Retinal pigment epithelial cell (primary cell): ENCODE data around the gene PRDM16.

Experiments
- DNase-seq: peaks from one replicate; pipeline ENCODE4 v3.0.0-alpha.2; 2010; ENCODE audit warnings: low read depth
- H3K4me3 ChIP-seq: 2 replicates; pipeline ENCODE4 v1.5.1; 2011; ENCODE audit warnings: mild to moderate bottlenecking, low read length, control low read depth, moderate library complexity
- TF ChIP-seq, protein P1 (sequence below): conservative IDR thresholded peaks from 2 replicates; pipeline ENCODE4 v1.5.1; 2011; ENCODE audit warnings: low read depth, low read length, control low read depth, inconsistent platforms

Gene PRDM16

DNA sequence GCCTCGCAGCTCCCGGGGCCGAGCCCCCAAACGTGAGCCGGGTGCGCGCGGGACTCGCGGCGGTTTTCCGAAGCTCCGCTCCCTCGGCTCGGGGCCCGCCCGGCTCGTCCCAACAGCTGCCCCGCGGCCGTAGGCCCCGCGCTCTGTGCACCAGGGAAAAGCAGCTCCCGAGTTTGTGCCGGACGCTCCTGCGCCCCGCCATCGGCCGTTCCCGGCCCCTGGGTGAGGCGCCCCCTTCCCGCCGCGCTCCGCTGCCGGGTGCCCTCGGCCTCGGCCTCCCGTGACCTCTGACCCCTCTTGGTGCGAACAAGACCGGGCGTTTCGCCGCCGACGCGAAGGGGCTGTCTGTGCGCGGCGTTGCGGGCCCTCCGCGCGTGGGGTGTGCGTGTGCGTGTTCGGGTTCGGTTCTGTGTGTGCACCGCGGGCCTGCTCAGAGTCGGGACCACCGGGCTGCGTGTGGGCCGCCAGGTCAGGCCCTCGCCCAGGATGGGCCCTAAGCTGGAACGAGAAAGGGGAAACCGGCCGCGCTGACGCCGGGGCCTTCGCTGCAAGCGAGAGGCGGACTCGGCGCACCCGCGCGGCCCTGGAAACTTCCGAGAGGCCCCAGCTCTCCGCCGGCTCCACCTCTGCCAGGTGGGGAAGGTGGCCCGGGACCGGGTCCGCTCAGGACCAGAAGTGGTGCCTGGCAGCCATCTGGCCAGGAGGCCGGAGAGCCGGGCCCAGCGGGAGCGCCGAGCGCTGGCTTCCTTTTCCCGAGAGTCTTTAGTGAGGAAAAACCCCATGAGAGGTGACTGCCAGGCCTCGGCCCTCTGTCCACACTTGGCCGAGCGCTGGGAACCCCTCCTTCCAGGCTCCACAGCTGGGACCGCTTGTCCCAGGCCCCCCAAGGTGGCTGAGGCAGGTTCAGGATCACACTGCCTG, 1.9 kb downstream of the PRDM16 start:
- no peak for DNase-seq
- TF ChIP-seq, protein P1, sequence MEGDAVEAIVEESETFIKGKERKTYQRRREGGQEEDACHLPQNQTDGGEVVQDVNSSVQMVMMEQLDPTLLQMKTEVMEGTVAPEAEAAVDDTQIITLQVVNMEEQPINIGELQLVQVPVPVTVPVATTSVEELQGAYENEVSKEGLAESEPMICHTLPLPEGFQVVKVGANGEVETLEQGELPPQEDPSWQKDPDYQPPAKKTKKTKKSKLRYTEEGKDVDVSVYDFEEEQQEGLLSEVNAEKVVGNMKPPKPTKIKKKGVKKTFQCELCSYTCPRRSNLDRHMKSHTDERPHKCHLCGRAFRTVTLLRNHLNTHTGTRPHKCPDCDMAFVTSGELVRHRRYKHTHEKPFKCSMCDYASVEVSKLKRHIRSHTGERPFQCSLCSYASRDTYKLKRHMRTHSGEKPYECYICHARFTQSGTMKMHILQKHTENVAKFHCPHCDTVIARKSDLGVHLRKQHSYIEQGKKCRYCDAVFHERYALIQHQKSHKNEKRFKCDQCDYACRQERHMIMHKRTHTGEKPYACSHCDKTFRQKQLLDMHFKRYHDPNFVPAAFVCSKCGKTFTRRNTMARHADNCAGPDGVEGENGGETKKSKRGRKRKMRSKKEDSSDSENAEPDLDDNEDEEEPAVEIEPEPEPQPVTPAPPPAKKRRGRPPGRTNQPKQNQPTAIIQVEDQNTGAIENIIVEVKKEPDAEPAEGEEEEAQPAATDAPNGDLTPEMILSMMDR = no peak
- H3K4me3 ChIP-seq = peak overlapping the region; percentile 83

DNA sequence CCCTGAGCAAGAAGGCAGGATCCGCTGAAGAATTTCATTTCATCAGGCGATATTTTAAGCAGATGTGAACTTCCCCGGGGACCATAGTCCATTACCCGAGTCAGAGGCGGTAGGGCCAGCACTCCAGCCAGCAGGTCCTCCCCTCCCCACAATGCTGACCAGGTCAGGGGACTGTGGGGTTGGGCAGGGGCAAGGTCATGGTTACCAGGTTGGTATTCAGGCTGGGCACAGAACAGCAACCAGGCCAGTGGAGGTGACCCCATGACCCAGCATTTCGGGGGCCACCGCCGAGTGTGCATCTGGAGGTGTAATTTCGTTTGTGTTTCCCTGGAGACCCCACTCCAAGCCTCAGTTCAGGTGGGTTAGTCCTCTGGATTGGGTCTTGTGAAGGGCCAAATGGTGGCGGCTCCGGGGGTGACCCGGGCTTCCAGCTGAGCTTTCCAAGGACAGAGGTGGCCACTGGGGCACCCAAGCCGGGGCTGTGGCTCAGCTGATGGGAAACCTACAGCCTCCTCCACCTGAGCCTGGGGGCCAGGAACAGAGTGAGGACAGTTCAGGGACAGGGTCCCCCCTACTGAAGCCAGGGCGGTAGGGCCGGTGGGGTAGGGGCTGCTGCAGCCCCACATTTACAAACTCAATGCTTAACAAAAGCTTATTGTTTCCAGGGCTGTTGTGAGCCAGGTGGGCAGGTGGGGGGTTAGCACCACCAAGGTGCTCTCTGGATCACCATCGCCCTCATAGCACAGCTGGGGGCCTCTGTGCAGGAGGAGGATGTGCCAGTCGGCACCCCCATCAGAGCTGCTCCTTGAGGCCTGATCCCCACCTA, 2.8 kb downstream of the PRDM16 start:
- H3K4me3 ChIP-seq = peak overlapping the region; percentile 83
- TF ChIP-seq, protein P1 = no peak

DNA sequence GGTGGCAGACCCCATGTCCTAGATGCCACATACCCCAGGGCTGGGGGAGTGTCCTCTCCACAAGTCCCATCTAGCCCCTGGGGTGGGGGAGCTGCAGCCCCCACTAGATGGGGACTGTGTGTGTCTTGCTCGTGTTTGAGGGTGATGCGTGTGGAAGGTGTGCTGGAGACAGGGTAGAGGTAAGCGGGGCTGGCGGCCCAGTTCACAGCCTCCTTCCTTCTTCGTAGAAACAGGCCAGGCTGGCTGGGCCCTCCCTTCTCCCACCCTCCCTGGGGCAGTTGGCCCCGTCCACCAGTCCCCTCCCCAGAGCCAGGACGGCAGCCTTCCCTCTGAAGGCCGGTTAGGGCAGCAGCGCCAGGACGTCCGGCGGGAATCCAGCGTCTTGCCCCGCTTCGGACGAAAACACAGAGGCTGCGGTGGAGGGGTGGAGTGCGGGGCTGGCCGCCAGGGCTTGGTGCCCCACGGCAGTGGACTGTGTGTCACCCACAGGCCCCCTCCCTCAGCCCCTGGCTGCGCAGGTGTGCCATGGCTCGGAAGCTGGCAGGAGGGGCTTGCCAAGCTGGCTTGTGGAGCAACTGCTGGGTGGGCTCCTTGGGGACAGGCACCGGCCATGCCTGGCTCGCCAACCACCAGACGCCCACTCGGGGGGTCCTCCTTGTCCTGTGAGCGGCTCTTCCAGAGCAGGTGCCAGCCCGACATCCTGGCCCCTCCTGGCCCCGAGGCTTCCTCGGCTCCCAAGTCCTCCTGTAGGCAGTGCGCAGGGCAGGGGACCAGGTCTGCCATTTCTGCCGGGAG, 3.6 kb downstream of the PRDM16 start:
- DNase-seq = no peak
- TF ChIP-seq, protein P1 = no peak
- peak overlapping the region; percentile 83 for H3K4me3 ChIP-seq

More for the DNA sequence above, 2.8 kb downstream of the PRDM16 start:
- DNase-seq = no peak

DNA sequence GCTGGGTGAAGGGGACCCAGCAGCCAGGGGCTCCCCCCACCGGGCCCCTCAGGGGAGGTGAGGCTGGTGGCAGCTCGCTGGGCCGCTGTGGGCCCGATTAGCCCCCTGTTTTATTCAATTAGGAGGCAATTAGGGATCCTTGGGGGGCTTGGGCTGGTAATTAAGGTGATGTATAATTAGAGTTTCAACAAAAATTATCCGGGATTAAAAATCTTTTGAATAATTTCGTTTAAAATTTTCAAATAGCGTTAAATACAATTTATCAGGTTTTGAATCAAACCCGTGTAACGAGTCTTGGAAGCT, 4.1 kb downstream of the PRDM16 start:
- H3K4me3 ChIP-seq = peak overlapping the region; percentile 83
- no peak for DNase-seq
- TF ChIP-seq, protein P1 = no peak

DNA sequence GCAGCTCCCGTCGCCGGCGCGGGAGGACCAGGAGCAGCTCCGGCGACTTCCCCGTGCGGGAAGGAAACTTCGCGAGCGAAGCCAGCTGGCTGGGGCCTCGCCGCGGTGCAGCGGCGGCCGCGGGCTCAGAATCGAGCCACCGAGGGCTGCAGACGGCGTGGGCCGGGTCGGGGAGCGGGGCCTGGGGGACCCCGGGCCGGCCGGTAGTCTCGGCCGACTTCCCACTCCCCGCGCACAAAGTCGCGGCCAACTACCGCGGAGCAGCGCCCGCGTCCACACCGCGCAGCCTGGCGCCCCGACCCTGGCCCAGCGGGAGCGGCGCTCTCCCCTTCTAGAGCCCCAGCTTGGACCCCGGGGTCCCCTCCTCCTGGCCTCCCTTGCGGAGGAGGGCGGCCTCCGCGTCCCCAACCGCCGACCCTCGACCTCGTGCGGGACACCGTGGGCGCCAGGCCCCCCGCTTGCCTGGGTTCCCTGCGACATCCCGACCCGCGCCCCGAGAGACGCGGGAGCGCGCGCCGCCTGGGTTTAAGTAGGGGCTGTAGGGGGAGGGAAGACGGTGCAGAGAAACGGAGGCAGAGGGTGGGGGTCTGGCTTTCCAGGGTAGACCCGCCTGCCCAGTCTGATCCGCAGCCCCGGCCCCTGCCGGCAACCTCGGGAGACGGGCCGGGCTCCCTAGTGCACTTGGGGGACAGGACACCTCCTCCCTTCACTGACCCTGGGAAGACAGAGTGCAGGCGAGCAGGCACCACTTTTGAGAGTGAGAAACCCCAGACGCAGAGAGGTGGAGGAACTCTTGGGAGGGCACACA, 4.7 kb downstream of the PRDM16 start:
- DNase-seq = no peak
- TF ChIP-seq, protein P1 = no peak
- peak overlapping the region; percentile 83 for H3K4me3 ChIP-seq

DNA sequence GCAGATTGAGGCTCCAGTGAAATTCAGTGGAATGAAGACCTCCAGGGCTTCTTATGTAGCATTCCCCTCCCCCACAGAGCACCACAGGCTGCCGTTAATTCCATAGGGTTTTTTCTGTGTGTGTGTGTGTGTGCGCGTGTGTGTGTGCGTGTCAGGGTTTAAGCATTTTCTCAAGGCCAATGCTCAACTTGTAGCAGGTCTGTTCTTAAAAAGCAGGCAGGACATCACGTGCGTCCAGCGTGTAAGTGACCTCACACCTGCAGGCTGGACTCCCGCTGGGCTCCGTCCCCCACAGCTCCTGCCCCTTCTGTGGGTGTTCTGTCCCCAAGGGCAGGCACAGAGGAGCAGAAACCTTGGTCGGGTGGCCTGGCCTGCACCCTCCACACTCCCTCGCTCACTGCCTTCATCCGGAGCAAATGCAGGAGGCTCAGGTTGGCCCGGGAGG, 5.3 kb downstream of the PRDM16 start:
- TF ChIP-seq, protein P1 = no peak
- peak overlapping the region; percentile 83 for H3K4me3 ChIP-seq

More for the DNA sequence above, 5.3 kb downstream of the PRDM16 start:
- peak; percentile 85 for DNase-seq
